Measurements from ENCODE around the gene RAPGEF4. TPM values are rescaled to one million over a fixed set of nuclear protein-coding genes. Genes with fewer than 3 reads are reported as not detected.

RAPGEF4 gene
- total and polyA plus RNA-seq, 2 donors: 4.3 to 22.9 TPM

DNA sequence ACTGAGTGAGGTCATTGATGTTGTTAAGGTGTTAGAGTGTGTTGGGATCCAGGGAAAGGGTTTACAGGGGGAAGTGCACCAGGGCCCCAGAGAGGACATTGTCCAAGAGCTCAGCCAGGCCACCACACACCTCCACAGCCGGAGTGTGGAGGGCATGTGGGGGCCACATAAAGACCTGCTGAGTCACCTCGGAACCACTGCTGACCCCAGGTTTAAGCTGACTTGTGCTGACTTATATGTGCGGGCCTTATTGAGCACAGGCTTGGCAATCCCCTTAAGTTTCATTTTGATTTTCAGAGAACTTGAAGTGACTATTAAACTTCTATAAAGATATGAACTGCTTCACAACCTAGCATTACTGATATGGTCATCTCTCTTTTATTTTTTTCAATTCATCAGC, 173.8 kb downstream of the RAPGEF4 start:
- no peaks in the 10 kb centered on the region for H3K4me1 ChIP-seq (ENCODE audit: insufficient read depth)
- 93% methylated on average over 3 of the region's 3 CpGs for WGBS
- no peak overlapping the region for H3K4me3 ChIP-seq (ENCODE audit: low read depth, low read length)
- DNase-seq (ENCODE audit: extremely low spot score): no peak
- no peak overlapping the region for H3K27ac ChIP-seq (ENCODE audit: low read depth)
- H3K36me3 ChIP-seq (ENCODE audit: insufficient read depth): no peaks in the 10 kb centered on the region

DNA sequence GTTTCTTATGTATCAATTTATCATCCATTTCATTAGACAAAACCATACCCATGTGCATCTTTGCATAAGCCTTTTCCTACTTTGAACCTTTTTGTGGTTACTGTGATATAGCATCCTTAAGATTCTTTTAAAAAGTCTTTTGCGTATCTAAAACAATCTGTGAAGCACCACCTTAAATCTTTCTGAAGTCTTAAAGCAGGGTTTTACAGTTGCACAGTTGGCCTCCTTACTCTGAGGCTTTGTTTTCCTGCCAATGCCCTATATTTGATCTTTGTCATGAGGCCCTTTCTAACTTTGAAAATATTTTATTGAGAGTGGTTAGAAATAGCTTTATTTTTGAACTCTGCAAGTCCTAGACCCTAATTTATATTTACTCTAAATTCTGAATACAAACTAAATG, 176.6 kb downstream of the RAPGEF4 start:
- H3K4me3 ChIP-seq (ENCODE audit: low read depth, low read length): no peak overlapping the region
- no peak overlapping the region for H3K27ac ChIP-seq (ENCODE audit: low read depth)
- no peak for DNase-seq (ENCODE audit: extremely low spot score)
- H3K4me1 ChIP-seq (ENCODE audit: insufficient read depth): no peaks in the 10 kb centered on the region
- H3K36me3 ChIP-seq (ENCODE audit: insufficient read depth): no peaks in the 10 kb centered on the region
- 72% methylated on average over 1 of the region's 1 CpG for WGBS

DNA sequence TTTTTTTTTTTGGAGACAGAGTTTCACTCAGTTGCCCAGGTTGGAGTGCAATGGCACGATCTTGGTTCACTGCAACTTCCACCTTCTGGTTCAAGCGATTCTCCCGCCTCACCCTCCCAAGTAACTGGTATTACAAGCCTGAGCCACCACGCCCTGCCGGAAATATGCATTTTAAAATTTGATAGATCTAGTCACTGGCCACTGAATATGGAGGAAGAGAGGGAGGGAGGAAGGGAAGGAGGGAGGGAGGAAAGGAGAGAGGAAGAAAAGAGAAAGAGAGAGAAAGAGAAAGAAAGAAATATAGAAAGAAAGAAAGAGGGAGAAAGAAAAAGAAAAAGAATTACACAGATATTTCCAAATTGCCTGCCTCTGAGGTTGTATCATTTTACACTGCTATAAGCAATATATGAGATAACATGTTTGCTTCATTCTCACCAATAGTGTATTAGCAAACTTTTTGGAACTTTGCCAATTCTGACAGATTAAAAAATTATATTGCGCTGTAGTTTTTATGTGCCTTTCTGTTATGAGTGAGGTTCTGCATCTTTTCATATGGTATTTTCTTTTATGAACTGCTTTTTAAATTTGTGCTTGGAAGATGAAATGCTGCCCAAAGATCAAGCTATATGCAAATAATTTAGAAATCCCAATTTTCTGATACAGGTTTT, 178.8 kb downstream of the RAPGEF4 start:
- no peaks in the 10 kb centered on the region for H3K36me3 ChIP-seq (ENCODE audit: insufficient read depth)
- 91% methylated on average over 6 of the region's 6 CpGs for WGBS
- no peak overlapping the region for H3K27ac ChIP-seq (ENCODE audit: low read depth)
- no peaks in the 10 kb centered on the region for H3K4me1 ChIP-seq (ENCODE audit: insufficient read depth)
- DNase-seq (ENCODE audit: extremely low spot score): no peak
- H3K4me3 ChIP-seq (ENCODE audit: low read depth, low read length): no peak overlapping the region

DNA sequence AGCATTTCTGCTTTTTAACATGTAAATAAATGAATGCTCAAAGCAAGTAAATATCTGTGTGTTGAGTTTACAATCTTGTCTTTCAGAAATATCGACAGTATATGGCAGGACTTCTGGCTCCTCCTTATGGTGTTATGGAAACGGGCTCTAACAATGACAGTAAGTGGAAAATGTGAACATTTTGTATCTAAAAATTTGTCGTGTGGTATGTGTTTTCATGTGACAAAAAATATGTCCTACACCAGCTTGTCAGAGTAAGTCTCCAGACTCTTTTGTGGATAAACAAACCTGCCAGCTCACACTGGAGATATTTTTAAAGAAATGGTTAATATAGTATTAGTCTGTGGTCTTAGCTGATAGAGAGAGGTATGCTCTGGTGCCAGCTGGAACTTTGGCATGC, 182.1 kb downstream of the RAPGEF4 start:
- no peak overlapping the region for H3K4me3 ChIP-seq (ENCODE audit: low read depth, low read length)
- no peaks in the 10 kb centered on the region for H3K36me3 ChIP-seq (ENCODE audit: insufficient read depth)
- DNase-seq (ENCODE audit: extremely low spot score): no peak
- WGBS: 55% methylated on average over 3 of the region's 3 CpGs
- H3K27ac ChIP-seq (ENCODE audit: low read depth): no peak overlapping the region
- H3K4me1 ChIP-seq (ENCODE audit: insufficient read depth): no peaks in the 10 kb centered on the region

DNA sequence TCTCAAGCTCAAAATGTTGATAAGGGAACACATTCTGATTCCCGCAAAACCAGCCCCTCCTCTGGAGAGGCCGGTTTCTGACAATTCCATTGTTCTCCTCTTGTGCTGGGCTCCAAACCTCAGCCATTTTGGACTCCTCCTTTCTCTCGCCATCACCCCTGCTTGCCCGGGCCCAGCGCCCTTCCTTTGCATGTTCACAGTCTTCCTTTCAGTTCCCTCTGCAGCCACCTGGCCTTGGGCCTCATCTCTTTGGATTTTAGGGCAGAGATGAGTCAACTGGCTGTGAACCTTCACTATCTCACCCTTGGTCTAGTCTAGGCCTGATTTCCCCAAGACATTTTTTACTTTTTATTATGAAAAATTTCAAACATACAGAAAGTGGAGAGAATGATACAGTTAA, 184.1 kb downstream of the RAPGEF4 start:
- no peaks in the 10 kb centered on the region for H3K4me1 ChIP-seq (ENCODE audit: insufficient read depth)
- 92% methylated on average over 5 of the region's 5 CpGs for WGBS

DNA sequence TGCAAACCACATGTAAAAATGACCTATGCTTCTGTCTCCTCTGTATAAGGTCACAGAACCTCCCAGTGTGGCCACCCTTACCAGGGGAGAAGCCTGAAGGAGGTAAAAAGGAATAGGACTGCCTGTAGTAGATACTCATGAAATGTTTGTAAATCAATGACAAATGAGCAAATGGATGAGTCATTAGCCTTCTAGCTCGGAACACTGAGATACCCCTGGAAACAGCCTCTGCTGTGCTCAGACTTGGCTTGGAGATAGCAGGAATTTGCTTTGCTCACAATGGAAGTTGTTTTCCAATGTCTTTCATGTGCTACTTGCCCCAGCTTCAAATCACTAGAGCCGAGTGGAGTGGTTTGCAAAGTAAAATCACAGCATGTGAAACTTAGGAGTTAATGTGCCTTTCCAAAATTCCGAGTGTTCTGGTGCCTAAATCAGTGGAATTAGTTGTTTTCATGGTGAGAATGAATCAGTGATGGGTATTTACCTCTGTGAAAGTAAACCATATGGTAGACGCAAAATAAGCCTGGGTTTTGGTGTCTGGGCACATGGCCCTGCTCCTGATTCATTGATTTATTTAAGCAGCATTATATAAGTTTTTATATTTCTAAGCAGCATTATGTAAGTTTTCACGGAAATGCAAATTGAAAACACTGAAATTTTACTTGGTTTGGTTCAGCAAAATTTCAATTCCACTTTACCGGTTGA, 186.0 kb downstream of the RAPGEF4 start:
- no peaks in the 10 kb centered on the region for H3K36me3 ChIP-seq (ENCODE audit: insufficient read depth)
- H3K4me1 ChIP-seq (ENCODE audit: insufficient read depth): no peaks in the 10 kb centered on the region
- H3K27ac ChIP-seq (ENCODE audit: low read depth): no peak overlapping the region
- WGBS: 63% methylated on average over 6 of the region's 6 CpGs
- no peak overlapping the region for H3K4me3 ChIP-seq (ENCODE audit: low read depth, low read length)
- DNase-seq (ENCODE audit: extremely low spot score): no peak

More for the DNA sequence above, 184.1 kb downstream of the RAPGEF4 start:
- Histone ChIP-seq H3K4me3 (ENCODE audit: low read depth, low read length) (no peak overlapping the region), H3K36me3 (ENCODE audit: insufficient read depth) (no peaks in the 10 kb centered on the region), H3K27ac (ENCODE audit: low read depth) (no peak overlapping the region)
- no peak for DNase-seq (ENCODE audit: extremely low spot score)

DNA sequence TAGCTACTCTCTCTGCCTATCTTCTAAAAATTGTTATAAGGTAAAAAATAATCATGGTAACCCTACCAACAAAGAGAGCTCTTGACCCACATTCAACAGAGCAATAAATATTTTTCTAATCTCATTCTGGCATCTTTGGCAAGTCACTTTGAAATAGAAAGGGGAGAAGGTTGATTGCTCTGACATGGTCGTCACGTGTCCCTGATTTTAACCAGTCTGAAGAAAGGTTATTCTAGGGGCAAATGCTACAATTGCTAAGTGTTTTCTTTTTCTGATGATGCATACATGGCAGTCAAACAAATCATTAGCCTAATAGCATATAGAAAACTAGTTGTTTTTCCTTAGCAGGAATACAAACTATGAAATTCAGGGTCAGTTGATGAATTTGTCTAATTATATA, 186.7 kb downstream of the RAPGEF4 start:
- H3K4me3 ChIP-seq (ENCODE audit: low read depth, low read length): no peak overlapping the region
- no peak for DNase-seq (ENCODE audit: extremely low spot score)
- no peaks in the 10 kb centered on the region for H3K4me1 ChIP-seq (ENCODE audit: insufficient read depth)
- no peak overlapping the region for H3K27ac ChIP-seq (ENCODE audit: low read depth)
- WGBS: 78% methylated on average over 2 of the region's 2 CpGs
- no peaks in the 10 kb centered on the region for H3K36me3 ChIP-seq (ENCODE audit: insufficient read depth)

DNA sequence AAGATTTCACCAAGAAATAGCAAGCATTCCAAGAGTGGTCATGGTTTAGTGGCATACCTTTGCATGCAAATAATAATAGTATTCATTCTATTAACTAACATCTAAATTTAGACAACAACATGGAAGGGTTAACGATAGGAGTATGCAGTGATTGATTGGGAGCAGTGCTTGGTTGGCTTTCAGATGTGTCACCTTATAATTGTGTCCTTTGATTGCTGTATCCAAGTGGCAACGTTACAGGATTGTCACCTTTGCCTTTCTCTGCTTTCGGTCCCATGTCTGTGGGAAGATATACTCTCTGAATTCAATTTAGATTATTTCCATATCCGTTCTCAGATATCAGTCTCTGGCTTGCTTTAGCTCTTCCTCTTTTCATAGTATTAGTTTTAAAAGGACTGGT, 187.2 kb downstream of the RAPGEF4 start:
- WGBS: 79% methylated on average over 4 of the region's 4 CpGs
- Histone ChIP-seq H3K4me3 (ENCODE audit: low read depth, low read length) (no peak overlapping the region), H3K4me1 (ENCODE audit: insufficient read depth) (no peaks in the 10 kb centered on the region), H3K27ac (ENCODE audit: low read depth) (no peak overlapping the region), H3K36me3 (ENCODE audit: insufficient read depth) (no peaks in the 10 kb centered on the region)
- no peak for DNase-seq (ENCODE audit: extremely low spot score)

DNA sequence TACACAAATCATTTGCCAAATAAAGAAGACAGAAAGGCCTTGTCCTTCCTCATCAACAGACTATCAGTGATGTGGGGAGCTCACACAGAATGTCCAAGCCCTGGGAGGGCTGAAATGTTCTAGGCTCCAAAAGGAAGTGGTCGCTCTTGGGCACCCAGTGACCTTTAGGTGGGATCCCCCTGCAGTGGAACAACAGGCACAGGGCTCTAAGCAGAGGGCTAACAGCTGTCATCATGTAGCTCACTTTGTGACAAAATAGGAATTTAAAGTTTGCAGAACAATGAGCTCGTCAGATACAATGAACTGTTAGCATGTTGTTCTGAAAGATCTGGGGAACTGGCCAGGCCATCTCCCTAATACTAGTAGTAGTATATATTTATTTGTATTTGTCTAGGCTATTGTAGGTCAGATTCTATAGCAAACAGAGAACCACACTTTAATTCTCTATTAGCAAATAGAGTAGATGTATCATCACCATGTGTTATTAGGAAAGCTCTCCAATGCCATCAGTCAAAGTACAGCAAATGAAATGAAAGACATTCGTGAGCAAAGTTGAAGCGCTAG, 188.5 kb downstream of the RAPGEF4 start:
- H3K36me3 ChIP-seq (ENCODE audit: insufficient read depth): no peaks in the 10 kb centered on the region
- no peaks in the 10 kb centered on the region for H3K4me1 ChIP-seq (ENCODE audit: insufficient read depth)
- H3K27ac ChIP-seq (ENCODE audit: low read depth): no peak overlapping the region
- 91% methylated on average over 4 of the region's 4 CpGs for WGBS
- DNase-seq (ENCODE audit: extremely low spot score): no peak
- H3K4me3 ChIP-seq (ENCODE audit: low read depth, low read length): no peak overlapping the region

DNA sequence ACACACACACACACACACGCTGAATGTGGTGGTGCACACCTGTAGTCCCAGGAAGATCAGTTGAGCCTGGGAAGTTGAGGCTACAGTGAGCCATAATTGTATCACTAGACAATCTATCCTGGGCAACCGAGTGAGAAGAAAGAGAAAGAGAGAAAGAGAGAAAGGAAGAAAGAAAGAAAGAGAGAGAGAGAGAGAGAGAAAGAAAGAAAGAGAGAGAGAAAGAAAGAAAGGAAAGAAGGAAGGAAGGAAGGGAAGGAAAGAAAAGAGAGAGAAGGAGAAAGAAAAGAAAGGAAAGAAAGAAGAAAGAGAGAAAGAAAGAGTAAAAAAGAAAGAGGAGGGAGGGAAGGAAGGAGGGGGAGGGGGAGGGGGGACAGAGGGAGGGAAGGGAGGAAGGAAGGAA, 190.0 kb downstream of the RAPGEF4 start:
- no peak overlapping the region for H3K4me3 ChIP-seq (ENCODE audit: low read depth, low read length)
- no peak overlapping the region for H3K27ac ChIP-seq (ENCODE audit: low read depth)
- no peaks in the 10 kb centered on the region for H3K4me1 ChIP-seq (ENCODE audit: insufficient read depth)
- H3K36me3 ChIP-seq (ENCODE audit: insufficient read depth): no peaks in the 10 kb centered on the region
- DNase-seq (ENCODE audit: extremely low spot score): no peak
- WGBS: 97% methylated on average over 2 of the region's 2 CpGs

DNA sequence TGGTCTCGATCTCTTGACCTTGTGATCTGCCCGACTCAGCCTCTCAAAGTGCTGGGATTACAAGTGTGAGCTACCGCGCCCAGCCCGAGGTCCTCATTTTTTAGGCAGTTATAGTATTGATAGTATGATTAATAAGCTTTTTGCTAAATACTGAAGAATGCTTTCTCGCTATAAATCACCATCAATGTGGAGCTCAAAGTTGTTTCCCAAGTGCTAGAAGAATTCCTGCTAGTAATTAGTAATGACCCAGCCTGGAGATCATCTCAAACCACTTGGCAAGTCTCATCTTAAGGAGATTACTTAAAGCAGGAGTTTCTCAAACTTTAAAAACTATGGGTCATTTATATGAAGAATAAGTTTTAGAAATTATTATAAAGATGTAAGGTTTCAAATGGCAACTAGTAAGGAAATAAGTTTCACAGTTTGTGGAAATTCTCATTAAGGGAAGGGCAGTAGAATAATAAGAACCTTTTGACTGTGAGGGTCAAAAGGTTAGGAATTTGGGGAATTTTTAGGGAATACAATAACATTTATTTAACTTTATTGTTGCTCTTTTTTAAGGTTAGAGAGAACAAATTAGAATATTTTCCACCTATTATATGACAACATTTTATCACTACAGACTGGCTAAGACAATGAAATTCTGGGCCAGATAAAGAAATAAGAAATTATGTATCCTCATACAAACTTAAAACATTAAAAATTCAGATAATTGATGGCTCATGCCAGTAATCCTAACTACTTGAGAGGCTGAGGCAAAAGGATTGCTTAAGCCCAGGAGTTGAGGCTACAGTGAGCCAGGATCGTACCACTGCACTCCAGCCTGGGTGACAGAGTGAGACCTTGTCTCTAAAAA, 191.4 kb downstream of the RAPGEF4 start:
- H3K27ac ChIP-seq (ENCODE audit: low read depth): no peak overlapping the region
- WGBS: 91% methylated on average over 7 of the region's 7 CpGs
- no peak for DNase-seq (ENCODE audit: extremely low spot score)

DNA sequence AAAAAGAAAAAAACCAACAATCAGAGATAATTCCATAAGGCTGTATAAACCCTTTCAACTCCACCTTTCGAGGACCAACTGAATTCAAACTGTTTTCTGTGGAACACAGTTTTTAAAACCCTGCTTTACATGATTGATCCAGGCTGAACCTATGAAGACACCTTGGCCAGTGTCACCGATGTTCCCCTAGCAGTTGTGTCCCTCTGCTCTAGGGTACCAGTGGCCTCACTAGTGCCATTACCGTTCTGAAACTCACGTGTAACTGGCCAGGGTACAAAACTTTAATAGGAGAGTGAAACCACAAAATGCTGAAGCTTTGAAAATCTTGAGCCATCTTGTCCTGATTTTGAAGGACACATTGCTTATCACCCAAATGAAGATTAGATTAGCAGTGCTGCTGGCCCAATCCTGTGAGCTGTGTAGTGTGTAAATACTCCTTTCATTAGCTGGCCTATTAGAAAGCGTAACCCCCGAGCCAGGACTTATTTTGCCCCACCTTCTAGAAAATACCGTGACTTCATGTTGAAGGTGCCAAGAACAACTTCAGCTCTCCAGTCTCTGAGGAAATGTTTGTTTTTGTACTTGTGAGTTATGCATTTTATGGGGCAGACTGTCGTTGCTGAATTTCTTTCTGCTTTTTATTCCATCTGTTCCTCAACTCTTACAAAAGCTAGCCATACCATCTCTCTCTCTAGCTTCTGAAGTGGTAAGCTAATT, 192.2 kb downstream of the RAPGEF4 start:
- H3K4me1 ChIP-seq (ENCODE audit: insufficient read depth): no peaks in the 10 kb centered on the region
- no peak overlapping the region for H3K27ac ChIP-seq (ENCODE audit: low read depth)
- DNase-seq (ENCODE audit: extremely low spot score): peak; percentile 75
- WGBS: 33% methylated on average over 8 of the region's 8 CpGs
- no peaks in the 10 kb centered on the region for H3K36me3 ChIP-seq (ENCODE audit: insufficient read depth)
- H3K4me3 ChIP-seq (ENCODE audit: low read depth, low read length): no peak overlapping the region

More for the DNA sequence above, 191.4 kb downstream of the RAPGEF4 start:
- Histone ChIP-seq H3K4me1 (ENCODE audit: insufficient read depth) (no peaks in the 10 kb centered on the region), H3K36me3 (ENCODE audit: insufficient read depth) (no peaks in the 10 kb centered on the region), H3K4me3 (ENCODE audit: low read depth, low read length) (no peak overlapping the region)

DNA sequence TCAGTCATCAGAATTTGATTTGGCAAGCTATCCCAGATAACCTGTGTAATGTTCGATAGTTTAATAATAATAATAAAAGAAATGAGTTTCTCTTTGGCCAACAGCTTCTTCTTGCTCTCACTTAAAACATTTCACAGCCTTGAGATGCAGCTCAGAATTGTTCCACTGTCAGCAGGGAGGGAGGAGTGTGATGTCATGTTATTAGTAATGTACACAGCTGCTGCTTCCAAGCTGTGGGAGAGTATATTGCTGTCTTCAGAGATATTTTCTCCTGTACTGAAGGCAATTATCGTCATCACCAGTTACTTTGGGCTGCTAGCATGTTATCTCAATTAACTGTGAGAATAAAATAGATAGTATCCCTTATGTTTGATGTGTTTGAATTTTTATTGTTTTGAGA, 193.1 kb downstream of the RAPGEF4 start:
- WGBS: 48% methylated on average over 2 of the region's 2 CpGs
- H3K27ac ChIP-seq (ENCODE audit: low read depth): no peak overlapping the region
- DNase-seq (ENCODE audit: extremely low spot score): no peak
- H3K36me3 ChIP-seq (ENCODE audit: insufficient read depth): no peaks in the 10 kb centered on the region
- H3K4me3 ChIP-seq (ENCODE audit: low read depth, low read length): no peak overlapping the region
- H3K4me1 ChIP-seq (ENCODE audit: insufficient read depth): no peaks in the 10 kb centered on the region
